Neural progenitor cell (in vitro differentiated cells): Measurements from ENCODE around the gene NRCAM. TPM values are rescaled to one million over a fixed set of nuclear protein-coding genes. Genes with fewer than 3 reads are reported as not detected.

Experiments used
- DNase-seq: peaks from one replicate; pipeline ENCODE4 v3.0.0-alpha.2; 2016; ENCODE audit warnings: low spot score
- H2AFZ ChIP-seq: fragments of 200-600 bp; sonication (generic); replicated peaks from 2 replicates; pipeline ENCODE4 v1.6.1; 2016; ENCODE audit warnings: antibody characterized with exemption
- H3F3A ChIP-seq: fragments of 200-600 bp; sonication (generic); 2 replicates; pipeline ENCODE4 v1.6.1; 2016; ENCODE audit warnings: antibody characterized with exemption, low read depth
- H3K27ac ChIP-seq: fragments of 200-600 bp; sonication (generic); 2 replicates; pipeline ENCODE4 v1.5.1; 2016; ENCODE audit warnings: mild to moderate bottlenecking
- H3K27me3 ChIP-seq: fragments of 200-600 bp; sonication (generic); 2 replicates; pipeline ENCODE4 v1.6.1; 2016; ENCODE audit warnings: mild to moderate bottlenecking, moderate library complexity
- H3K36me3 ChIP-seq: fragments of 200-600 bp; sonication (generic); 2 replicates; pipeline ENCODE4 v1.5.1; 2016
- H3K4me1 ChIP-seq: fragments of 200-600 bp; sonication (generic); 2 replicates; pipeline ENCODE4 v1.6.1; 2016; ENCODE audit warnings: mixed run types
- H3K4me2 ChIP-seq: fragments of 200-600 bp; sonication (generic); 2 replicates; pipeline ENCODE4 v1.6.1; 2016
- H3K4me3 ChIP-seq: fragments of 200-600 bp; sonication (generic); 2 replicates; pipeline ENCODE4 v1.5.1; 2016
- H3K79me2 ChIP-seq: fragments of 200-600 bp; sonication (generic); 2 replicates; pipeline ENCODE4 v1.6.1; 2016; ENCODE audit warnings: low read depth
- H3K9ac ChIP-seq: fragments of 200-600 bp; sonication (generic); 2 replicates; pipeline ENCODE4 v1.6.1; 2016
- H3K9me3 ChIP-seq: fragments of 200-600 bp; sonication (generic); 2 replicates; pipeline ENCODE4 v1.5.1; 2016; ENCODE audit warnings: low read depth
- H4K20me1 ChIP-seq: fragments of 200-600 bp; sonication (generic); 2 replicates; pipeline ENCODE4 v1.6.1; 2016; ENCODE audit warnings: low read depth
- H3K27ac Mint-ChIP-seq: 3 replicates; pipeline ENCODE4 v1.8.0; 2021; ENCODE audit warnings: mixed read lengths
- H3K27me3 Mint-ChIP-seq: 2 replicates; pipeline ENCODE4 v1.8.0; 2022; ENCODE audit warnings: low read depth, mild to moderate bottlenecking, inconsistent platforms, moderate library complexity, mixed read lengths; ENCODE audit not compliant: insufficient read depth
- H3K36me3 Mint-ChIP-seq: 3 replicates; pipeline ENCODE4 v1.8.0; 2021; ENCODE audit warnings: mixed read lengths
- H3K4me1 Mint-ChIP-seq: 3 replicates; pipeline ENCODE4 v1.8.0; 2021; ENCODE audit warnings: mixed read lengths
- H3K4me3 Mint-ChIP-seq: 3 replicates; pipeline ENCODE4 v1.8.0; 2021; ENCODE audit warnings: mild to moderate bottlenecking, moderate library complexity, mixed read lengths
- H3K9me3 Mint-ChIP-seq: 3 replicates; pipeline ENCODE4 v1.8.0; 2020; ENCODE audit warnings: mixed read lengths
- CTCF ChIP-seq: fragments of 200-600 bp; sonication (generic); IDR thresholded peaks from 2 replicates; pipeline ENCODE4 v1.5.1; 2017; ENCODE audit warnings: antibody characterized with exemption, mild to moderate bottlenecking
- EZH2 ChIP-seq: fragments of 200-600 bp; sonication (generic); IDR thresholded peaks from 2 replicates; pipeline ENCODE4 v1.6.1; 2017; ENCODE audit warnings: antibody characterized with exemption, mild to moderate bottlenecking, moderate library complexity
- EZH2phosphoT487 ChIP-seq: fragments of 200-600 bp; sonication (generic); IDR thresholded peaks from 2 replicates; pipeline ENCODE4 v1.6.1; 2017; ENCODE audit warnings: antibody characterized with exemption
- total RNA-seq: library from RNA; depleted of rRNA; stranded (reverse); fragments of >200 nt; gene quantifications from 2 replicates; pipeline ENCODE4 v1.2.3, GENCODE V29; 2015; ENCODE audit warnings: low replicate concordance

NRCAM gene
- total RNA-seq, 1 donor from 2014 or later, result 104 TPM

- Histone ChIP-seq H3K27ac (no peak overlapping the region), H3K79me2 (no peaks in the 10 kb centered on the region), H3K4me2 (no peak overlapping the region), H3K9ac (no peak overlapping the region), H3K9me3 (no peaks in the 10 kb centered on the region), H4K20me1 (no peaks in the 10 kb centered on the region), H3F3A (no peaks in the 10 kb centered on the region), H3K27me3 (no peaks in the 10 kb centered on the region), H3K4me3 (no peak overlapping the region), H3K4me1 (no peaks in the 10 kb centered on the region), H2AFZ (no peak overlapping the region), H3K36me3 (no peaks in the 10 kb centered on the region)
- Mint-ChIP-seq H3K4me1 (no peaks in the 10 kb centered on the region), H3K9me3 (peaks cover 4% of the 10 kb centered on the region), H3K27me3 (no peaks in the 10 kb centered on the region), H3K36me3 (no peaks in the 10 kb centered on the region), H3K4me3 (no peak overlapping the region), H3K27ac (no peak overlapping the region)
- DNase-seq, result no peak
- TF ChIP-seq EZH2phosphoT487 (no peak), CTCF (no peak), EZH2 (no peak)
Measured at GRCh38 chr7:108358553-108358952, 97.7 kb downstream of the NRCAM start.

- Mint-ChIP-seq H3K4me1 (peaks cover 8% of the 10 kb centered on the region), H3K4me3 (no peak overlapping the region), H3K9me3 (no peaks in the 10 kb centered on the region), H3K27me3 (peaks cover 3% of the 10 kb centered on the region), H3K36me3 (no peaks in the 10 kb centered on the region), H3K27ac (no peak overlapping the region)
- no peaks in the 10 kb centered on the region for H3K9me3 ChIP-seq
- H3K79me2 ChIP-seq, result no peaks in the 10 kb centered on the region
- no peak overlapping the region for H2AFZ ChIP-seq
- H3K27me3 ChIP-seq, result no peaks in the 10 kb centered on the region
- no peak overlapping the region for H3K4me3 ChIP-seq
- H3K4me2 ChIP-seq, result no peak overlapping the region
- H3K4me1 ChIP-seq, result peaks cover 11% of the 10 kb centered on the region
- H3K27ac ChIP-seq, result no peak overlapping the region
- peaks cover 12% of the 10 kb centered on the region for H4K20me1 ChIP-seq
- DNase-seq, result no peak
- no peaks in the 10 kb centered on the region for H3K36me3 ChIP-seq
- H3K9ac ChIP-seq, result no peak overlapping the region
- TF ChIP-seq EZH2phosphoT487, result no peak
- TF ChIP-seq CTCF, result no peak
- no peak for TF ChIP-seq EZH2
- peaks cover 15% of the 10 kb centered on the region for H3F3A ChIP-seq
Measured at GRCh38 chr7:108351729-108352131, 104.5 kb downstream of the NRCAM start.

- no peak overlapping the region for H3K9ac ChIP-seq
- H3K4me3 ChIP-seq, result no peak overlapping the region
- H3K4me1 ChIP-seq, result peaks cover 29% of the 10 kb centered on the region
- peaks cover 12% of the 10 kb centered on the region for H4K20me1 ChIP-seq
- Mint-ChIP-seq H3K4me3 (no peak overlapping the region), H3K27ac (no peak overlapping the region), H3K9me3 (no peaks in the 10 kb centered on the region), H3K36me3 (no peaks in the 10 kb centered on the region), H3K27me3 (peaks cover 3% of the 10 kb centered on the region), H3K4me1 (peaks cover 25% of the 10 kb centered on the region)
- TF ChIP-seq CTCF (no peak), EZH2 (no peak), EZH2phosphoT487 (no peak)
- H3K4me2 ChIP-seq, result no peak overlapping the region
- H3K27me3 ChIP-seq, result no peaks in the 10 kb centered on the region
- H3K9me3 ChIP-seq, result no peaks in the 10 kb centered on the region
- no peak overlapping the region for H2AFZ ChIP-seq
- H3K27ac ChIP-seq, result no peak overlapping the region
- H3K79me2 ChIP-seq, result no peaks in the 10 kb centered on the region
- no peaks in the 10 kb centered on the region for H3K36me3 ChIP-seq
- DNase-seq, result no peak
- H3F3A ChIP-seq, result peaks cover 23% of the 10 kb centered on the region
Measured at GRCh38 chr7:108348913-108349312, 107.3 kb downstream of the NRCAM start.
